GM12878 (cell line): ENCODE measurements around the gene CINP. TPM values are rescaled to one million over a fixed set of nuclear protein-coding genes. Genes with fewer than 3 reads are reported as not detected.

ENCODE experiments used
- ATAC-seq: fragments of 200-7000 bp; cut with Tn5 transposase; 3 replicates; pipeline ENCODE4 v1.9.1; 2020; ENCODE audit warnings: mild to moderate bottlenecking, moderate library complexity
- BruUV-seq: library from RNA; stranded (reverse); fragments of 400-500 nt; replicated peaks from 2 replicates; lab custom pipeline; 2021; lab: Mats Ljungman, UMichigan
- CTCF ChIA-PET: fragments of 300-600 bp; sonication (Branson Sonifier 250); formaldehyde crosslinking; extraction: SDS; loops from one replicate; lab custom pipeline; 2021; ENCODE audit warnings: inconsistent platforms; lab: Yijun Ruan, JAX
- POLR2A ChIA-PET: fragments of 350-600 bp; formaldehyde crosslinking; extraction: SDS; loops from one replicate; lab custom pipeline; 2021; ENCODE audit warnings: inconsistent platforms; lab: Charles Lee
- RAD21 ChIA-PET: fragments of 300-600 bp; sonication (Branson Sonifier 250); formaldehyde crosslinking; loops from one replicate; lab custom pipeline; 2023; ENCODE audit warnings: antibody characterized with exemption; ENCODE audit not compliant: unreplicated experiment; lab: Charles Lee
- SMC1A ChIA-PET: fragments of 300-600 bp; sonication (Branson Sonifier 250); formaldehyde crosslinking; loops from one replicate; lab custom pipeline; 2023; ENCODE audit not compliant: unreplicated experiment, uncharacterized antibody; lab: Charles Lee
- DNase-seq: peaks from one replicate; pipeline ENCODE4 v3.0.0-alpha.2; 2011; ENCODE audit warnings: low read depth, low spot score
- FAIRE-seq: peaks from 3 replicates; lab custom pipeline; 2011; peaks lifted over from hg19 to GRCh38; lab: Jason Lieb, UNC
- H2AFZ ChIP-seq: 2 replicates; pipeline ENCODE4 v1.6.0; 2011; ENCODE audit warnings: low read depth, low read length, control low read depth; ENCODE audit not compliant: control insufficient read depth
- H3K27ac ChIP-seq: 2 replicates; pipeline ENCODE4 v1.5.1; 2011; ENCODE audit warnings: control low read depth; ENCODE audit not compliant: control insufficient read depth, insufficient read depth
- H3K27me3 ChIP-seq, 2 experiments: replicated peaks in 1 of 2; 2 replicates each; pipeline versions ENCODE4 v1.6.0 to v1.6.1; 2011; ENCODE audit warnings: low read length in 1 of 2; ENCODE audit not compliant: control insufficient read depth in 2 of 2, insufficient read depth in 2 of 2
- H3K36me3 ChIP-seq, 2 experiments: 2 replicates each; pipeline ENCODE4 v1.5.1; 2011; ENCODE audit warnings: low read length in 1 of 2; ENCODE audit not compliant: control insufficient read depth in 2 of 2, insufficient read depth in 2 of 2
- H3K4me1 ChIP-seq: 2 replicates; pipeline ENCODE4 v1.6.1; 2011; ENCODE audit warnings: mild to moderate bottlenecking, low read length, moderate library complexity, mixed read lengths; ENCODE audit not compliant: control insufficient read depth, insufficient read depth
- H3K4me2 ChIP-seq: 2 replicates; pipeline ENCODE4 v1.6.0; 2011; ENCODE audit warnings: control low read depth; ENCODE audit not compliant: control insufficient read depth, insufficient read depth
- H3K4me3 ChIP-seq: fragments of 200-600 bp; sonication (generic); 2 replicates; pipeline ENCODE4 v1.5.1; 2016
- H3K79me2 ChIP-seq: 2 replicates; pipeline ENCODE4 v1.6.0; 2011; ENCODE audit warnings: low read length; ENCODE audit not compliant: control insufficient read depth, insufficient read depth
- H3K9ac ChIP-seq: 2 replicates; pipeline ENCODE4 v1.8.0; 2011; ENCODE audit warnings: low read length, control low read depth, mixed read lengths; ENCODE audit not compliant: control insufficient read depth, insufficient read depth
- H3K9me3 ChIP-seq: replicated peaks from 3 replicates; pipeline ENCODE4 v1.5.1; 2011; ENCODE audit warnings: mild to moderate bottlenecking, low read length; ENCODE audit not compliant: control insufficient read depth, insufficient read depth
- H4K20me1 ChIP-seq: 2 replicates; pipeline ENCODE4 v1.6.0; 2011; ENCODE audit not compliant: control insufficient read depth, insufficient read depth
- ASH2L ChIP-seq: fragments of 300-600, 200-600 bp; sonication (generic); IDR thresholded peaks from 2 replicates; pipeline ENCODE4 v1.6.1; 2017; ENCODE audit warnings: low read depth, mild to moderate bottlenecking, borderline replicate concordance
- CHD2 ChIP-seq: IDR thresholded peaks from 2 replicates; pipeline ENCODE4 v1.6.1; 2011; ENCODE audit warnings: low read depth, low read length, improper control_type of control experiment, borderline replicate concordance
- CUX1 ChIP-seq: IDR thresholded peaks from 2 replicates; pipeline ENCODE4 v1.6.1; 2012; ENCODE audit warnings: improper control_type of control experiment, low read depth, low read length; ENCODE audit not compliant: insufficient replicate concordance
- EGR1 ChIP-seq, 2 experiments: IDR thresholded peaks; 1 replicate in 1 of 2; 2 replicates in 1 of 2; pipeline ENCODE4 v1.6.1; 2011 to 2012; ENCODE audit warnings: low read depth in 2 of 2, low read length in 2 of 2, borderline replicate concordance in 1 of 2, mild to moderate bottlenecking in 1 of 2, moderate library complexity in 1 of 2
- NFYB ChIP-seq: IDR thresholded peaks from 2 replicates; pipeline ENCODE4 v1.6.1; 2011; ENCODE audit warnings: low read depth, mild to moderate bottlenecking, low read length, improper control_type of control experiment, moderate library complexity; ENCODE audit not compliant: insufficient read depth
- PBX3 ChIP-seq: IDR thresholded peaks from 2 replicates; pipeline ENCODE4 v1.6.1; 2011; ENCODE audit warnings: mild to moderate bottlenecking, low read depth, low read length, moderate library complexity; ENCODE audit not compliant: insufficient replicate concordance
- SIX5 ChIP-seq: IDR thresholded peaks from 2 replicates; pipeline ENCODE4 v1.6.1; 2011; ENCODE audit warnings: mild to moderate bottlenecking, low read depth, low read length, moderate library complexity; ENCODE audit not compliant: severe bottlenecking
- SPI1 ChIP-seq: IDR thresholded peaks from 2 replicates; pipeline ENCODE4 v1.6.1; 2011; ENCODE audit warnings: low read depth, mild to moderate bottlenecking, low read length, moderate library complexity, borderline replicate concordance; ENCODE audit not compliant: insufficient read depth
- SRF ChIP-seq, 2 experiments: IDR thresholded peaks; 2 replicates each; pipeline ENCODE4 v1.6.1; 2011; ENCODE audit warnings: low read depth in 2 of 2, low read length in 2 of 2, mild to moderate bottlenecking in 1 of 2, moderate library complexity in 1 of 2
- SUPT20H ChIP-seq: IDR thresholded peaks from 2 replicates; pipeline ENCODE4 v1.6.1; 2011; ENCODE audit warnings: low read depth, mild to moderate bottlenecking, low read length, moderate library complexity, borderline replicate concordance; ENCODE audit not compliant: control insufficient read depth
- TCF3 ChIP-seq: IDR thresholded peaks from 2 replicates; pipeline ENCODE4 v1.6.1; 2012; ENCODE audit warnings: low read depth, mild to moderate bottlenecking, low read length, borderline replicate concordance; ENCODE audit not compliant: insufficient read depth
- ZBTB33 ChIP-seq: fragments of 450-650 bp; IDR thresholded peaks from 2 replicates; pipeline ENCODE4 v1.6.1; 2017; ENCODE audit warnings: mild to moderate bottlenecking
- WGBS: methylation state at CpG from one replicate; pipeline ENCODE4 v1.1.6; 2016; ENCODE audit warnings: low lambda C conversion rate; ENCODE audit not compliant: insufficient replicate concordance, insufficient coverage; ENCODE audit errors: missing lambda C conversion rate; 5-methylcytosine and 5-hydroxymethylcytosine counted together
- in situ Hi-C: fragments of 300-500 bp; cut with MboI; formaldehyde crosslinking; loops from 9 replicates; pipeline ENCODE4 v1.14.3; 2018; ENCODE audit warnings: mixed read lengths
- intact Hi-C: fragments of 100-400 bp; cut with micrococcal nuclease; formaldehyde crosslinking; loops from one replicate; pipeline ENCODE4 v1.14.2; 2022; ENCODE audit not compliant: unreplicated experiment
- polyA plus RNA-seq, 11 experiments: library from polyadenylated mRNA; depleted of rRNA in 4 of 11; unstranded in 6 of 11; stranded (reverse) in 5 of 11; fragments of >200 nt; fragmentation: Nextera tagmentation in 4 of 11; fragmentation: Illumina TruSeq in 1 of 11; extraction: Ambion mirVana in 4 of 11; extraction: Trizol in 1 of 11; gene quantifications; 1 replicate in 1 of 11; 2 replicates in 10 of 11; pipeline versions ENCODE4 v1.2.1 to v1.2.3, GENCODE V29; 2011 to 2016; ENCODE audit warnings: inconsistent platforms in 2 of 11, missing spikeins in 2 of 11, low read depth in 1 of 11
- total RNA-seq, 4 experiments: library from RNA; depleted of rRNA in 3 of 4; stranded (reverse); fragments of >200 nt in 3 of 4; fragmentation: Illumina TruSeq in 1 of 4; extraction: Trizol in 1 of 4; gene quantifications; 2 replicates each; pipeline versions ENCODE4 v1.2.1 to v1.2.3, GENCODE V29; 2013 to 2021

Gene CINP
- total and polyA plus RNA-seq, 10 of the 15 experiments (the other 5 are each of a cell fraction or from before 2014, with no cell fraction given), result 45.4 to 73.3 (median 52.9) TPM

- Histone ChIP-seq H4K20me1 (no peaks in the 10 kb centered on the region), H3K27me3 (no peaks in the 10 kb centered on the region), H3K9me3 (no peaks in the 10 kb centered on the region; the same call in 1 of the 3 replicates), H3K36me3 (no peaks in the 10 kb centered on the region), H3K4me1 (no peaks in the 10 kb centered on the region), H3K9ac (no peak overlapping the region), H3K4me2 (no peak overlapping the region), H3K79me2 (no peaks in the 10 kb centered on the region), H2AFZ (no peak overlapping the region), H3K27ac (no peak overlapping the region), H3K4me3 (no peak overlapping the region)
- in situ Hi-C loops, result no loop called here
- ChIA-PET RAD21 (no interaction called here), CTCF (interaction anchor here (1.3 kb wide), 1 partner anchor 31 kb away, joined by 5 read pairs; no protein-coding TSS in a partner anchor), SMC1A (no interaction called here), POLR2A (no interaction called here)
- FAIRE-seq (no peak), DNase-seq (no peak), ATAC-seq (no peak)
- 79% methylated on average over 7 of the region's 7 CpGs for WGBS
- intact Hi-C loops, result no loop called here
- BruUV-seq, result no TSS peak
- TF ChIP-seq TCF3 (no peak), ZBTB33 (no peak), PBX3 (no peak), SRF (IDR thresholded peaks at IDR 0.05; ENCODE audit: low read depth in 2 of 2, low read length in 2 of 2) (no peak), ASH2L (no peak), SUPT20H (no peak), EGR1 (IDR thresholded peaks at IDR 0.05; ENCODE audit: borderline replicate concordance in 1 of 2, low read depth in 2 of 2, low read length in 2 of 2) (no peak), CHD2 (no peak), SIX5 (no peak), CUX1 (no peak), NFYB (no peak), SPI1 (no peak)
Measured at GRCh38 chr14:102407258-102407657, 44.6 kb upstream of the CINP start.
